Thyroid gland (tissue), 4 donors: ENCODE results near the gene CSTB.

Experiments used
- CTCF ChIP-seq, 6 experiments: fragments of 200-600 bp in 3 of 6; fragments of 450-650 bp in 3 of 6; sonication (generic) in 3 of 6; IDR thresholded peaks; one replicate each; pipeline ENCODE4 v1.5.1; 2016 to 2019; ENCODE audit warnings: antibody characterized with exemption in 6 of 6, mild to moderate bottlenecking in 2 of 6, inconsistent platforms in 1 of 6, moderate library complexity in 1 of 6
- POLR2A ChIP-seq, 2 donors: fragments of 450-650 bp; IDR thresholded peaks; one replicate each; pipeline ENCODE4 v1.6.1; 2017; ENCODE audit warnings: antibody characterized with exemption in 2 of 2, mild to moderate bottlenecking in 2 of 2, moderate library complexity in 1 of 2

- TF ChIP-seq CTCF (IDR thresholded peaks at IDR 0.05) (no peak), POLR2A (IDR thresholded peaks at IDR 0.05) (no peak)
These were observed 41.3 kb upstream of the CSTB start for GRCh38 chr21:43817157-43818086.
